Effector CD8-positive, alpha-beta T cell (primary cell): Measurements from ENCODE around the gene KRTAP6-1.

Experiments used
- DNase-seq: peaks from one replicate; lab custom pipeline; 2025; lab: John Stamatoyannopoulos, UW
- total RNA-seq, 4 experiments: gene quantifications; one replicate each; lab custom pipeline; 2026; lab: John Stamatoyannopoulos, UW

Gene KRTAP6-1
- 0 reads per million in 4 experiments for total RNA-seq

GRCh38 chr21:30613836-30614235, at the start of gene KRTAP6-1:
Gene KRTAP6-1 (minus strand): TSS chr21:30613930. CDS start chr21:30613904, 26 bp downstream.
- DNase-seq: no peak

DNA sequence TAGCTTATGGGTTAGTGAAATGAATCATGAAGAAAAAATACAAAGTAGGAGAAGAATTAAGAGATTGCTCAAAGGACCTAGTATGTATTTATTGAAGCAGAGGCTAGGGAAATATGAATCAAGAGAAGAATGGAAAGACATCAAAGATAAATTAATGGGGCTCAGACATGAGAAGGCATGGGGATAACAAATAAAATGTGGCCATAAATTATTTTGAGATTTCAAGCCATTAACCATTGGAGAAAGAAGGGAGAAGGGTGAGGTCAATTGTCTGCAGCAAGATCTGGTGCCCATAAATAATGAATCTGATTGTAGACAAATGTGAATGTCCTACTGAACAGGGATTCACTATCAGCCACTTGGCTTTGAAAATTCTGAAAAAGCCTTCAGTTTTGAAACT, 39.2 kb upstream of the KRTAP6-1 start:
- no peak for DNase-seq

DNA sequence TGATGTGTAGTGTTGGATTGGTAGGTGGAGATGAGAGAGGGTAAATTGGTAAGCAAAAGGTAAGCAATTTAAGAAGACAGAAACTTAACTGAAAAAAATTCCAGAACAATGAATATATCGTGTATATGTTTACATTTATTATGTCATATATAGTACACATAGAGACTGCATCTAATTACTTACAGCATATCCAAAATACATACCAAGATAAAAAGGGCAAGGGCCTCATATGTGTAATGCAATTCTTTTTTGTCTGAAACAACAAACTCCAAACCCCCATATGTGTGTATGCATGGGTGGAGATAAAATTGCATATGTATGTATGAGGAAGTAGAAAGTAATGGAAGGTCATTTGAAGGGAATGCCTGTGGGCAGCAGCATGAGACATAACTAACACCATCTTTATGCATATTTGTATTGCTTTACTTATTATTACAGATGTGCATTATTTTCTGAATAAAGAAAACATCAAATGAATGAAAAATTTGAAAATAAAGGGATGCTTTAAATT, 33.2 kb upstream of the KRTAP6-1 start:
- DNase-seq: no peak

- no peak for DNase-seq
Observed at GRCh38 chr21:30642564-30642963, 28.8 kb upstream of the KRTAP6-1 start, which contains the start of gene KRTAP20-3. Gene KRTAP20-3 (plus strand): TSS chr21:30642864.

GRCh38 chr21:30638686-30639085, 25.0 kb upstream of the KRTAP6-1 start:
- no peak for DNase-seq

GRCh38 chr21:30634906-30635305, 21.2 kb upstream of the KRTAP6-1 start, which contains the start of gene KRTAP20-2:
Gene KRTAP20-2 (plus strand): TSS chr21:30635206. CDS start chr21:30635264, 58 bp downstream.
- DNase-seq: no peak

- DNase-seq: no peak
Observed at GRCh38 chr21:30629200-30629599, 15.5 kb upstream of the KRTAP6-1 start.

DNA sequence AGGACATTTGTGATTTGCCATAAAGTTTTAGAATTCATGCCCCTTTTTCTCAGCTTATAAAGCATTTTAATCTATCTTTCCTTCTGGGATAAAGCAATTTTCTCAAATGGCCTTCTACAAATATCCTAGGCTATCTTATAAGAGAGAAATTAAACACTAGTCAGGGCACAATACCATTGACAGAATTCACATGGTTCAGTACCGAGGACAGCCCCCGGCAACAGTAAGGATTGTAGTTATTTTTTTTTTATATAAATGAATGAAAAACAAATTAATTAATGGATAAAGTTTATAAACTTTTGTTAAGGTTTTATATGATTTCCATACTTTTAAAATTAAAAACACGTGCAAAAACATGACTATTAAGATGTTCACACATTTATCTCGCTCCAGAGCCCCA, 14.4 kb upstream of the KRTAP6-1 start:
- DNase-seq: no peak

- no peak for DNase-seq
Observed at GRCh38 chr21:30625449-30626165, 11.9 kb upstream of the KRTAP6-1 start.

DNA sequence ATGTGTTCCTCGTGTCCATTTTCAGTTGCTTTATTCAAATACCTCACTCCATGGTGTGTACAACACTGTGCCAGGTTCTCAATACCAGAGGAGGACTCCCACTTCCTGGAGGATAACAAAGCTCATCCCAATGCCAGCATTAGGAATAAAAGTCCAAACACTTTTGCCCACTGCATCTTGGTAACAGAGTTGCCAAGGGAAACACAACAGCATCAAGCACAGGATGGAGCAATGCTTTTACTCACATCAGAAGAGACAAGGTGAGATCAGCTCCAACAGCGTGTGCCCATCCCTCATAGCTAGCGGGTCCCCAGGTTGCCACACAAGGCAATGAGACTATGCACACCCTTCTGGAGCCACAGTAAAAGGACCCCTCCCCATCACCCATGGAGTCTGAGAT, 9.6 kb upstream of the KRTAP6-1 start:
- no peak for DNase-seq

- DNase-seq: no peak
Observed at GRCh38 chr21:30620522-30620921, 6.8 kb upstream of the KRTAP6-1 start, which contains the start of gene KRTAP20-4. Gene KRTAP20-4 (plus strand): TSS chr21:30620627.

DNA sequence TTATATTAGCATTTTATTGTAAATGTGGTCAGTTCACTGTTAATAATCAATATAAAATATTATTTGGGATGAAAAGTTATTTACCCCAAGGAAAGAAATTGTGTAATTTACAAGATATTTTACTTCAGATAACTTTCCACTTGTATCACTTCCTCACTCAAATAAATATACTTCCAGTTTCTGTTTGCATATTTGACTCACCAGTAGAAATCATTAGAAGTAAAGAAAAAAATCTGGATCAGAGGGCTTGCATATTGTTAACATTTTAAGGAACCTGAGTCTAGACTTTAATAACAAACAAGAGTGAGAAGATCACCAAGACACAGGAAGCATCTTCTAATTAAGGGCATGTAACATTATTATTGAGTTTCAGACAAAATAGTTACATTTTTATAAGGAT, 6.3 kb upstream of the KRTAP6-1 start:
- DNase-seq: no peak

- no peak for DNase-seq
Observed at GRCh38 chr21:30616125-30616524, 2.4 kb upstream of the KRTAP6-1 start, which contains the start of gene KRTAP20-1. Gene KRTAP20-1 (plus strand): TSS chr21:30616425. CDS start chr21:30616455, 30 bp downstream.

- DNase-seq: no peak
Observed at GRCh38 chr21:30615199-30615598, 1.5 kb upstream of the KRTAP6-1 start.

- no peak for DNase-seq
Observed at GRCh38 chr21:30612132-30612531, 1.6 kb downstream of the KRTAP6-1 start.

- DNase-seq: no peak
Observed at GRCh38 chr21:30605968-30606367, 7.8 kb downstream of the KRTAP6-1 start.

DNA sequence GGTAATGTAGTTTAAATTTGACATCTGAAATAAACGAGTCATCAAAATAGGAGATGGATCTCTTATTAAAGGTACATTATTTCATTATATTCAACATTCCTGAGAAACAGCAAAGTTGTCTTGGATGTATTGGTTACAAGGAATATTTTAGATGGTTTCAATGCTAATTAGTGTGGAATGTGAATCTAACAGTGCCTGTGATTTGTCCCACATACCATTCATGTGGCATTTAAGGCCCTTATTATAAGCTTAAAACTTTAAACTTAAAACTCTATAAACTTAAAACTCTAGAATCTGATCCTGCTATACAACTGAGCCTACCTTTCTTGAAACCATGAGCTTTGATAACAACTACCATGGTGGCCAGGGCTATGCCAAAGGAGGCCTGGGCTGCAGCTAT, 12.9 kb downstream of the KRTAP6-1 start, which contains the start of gene KRTAP22-1:
TSS of gene KRTAP22-1 (plus strand) at position 301 of the 400 bp plus-strand sequence.
- no peak for DNase-seq

DNA sequence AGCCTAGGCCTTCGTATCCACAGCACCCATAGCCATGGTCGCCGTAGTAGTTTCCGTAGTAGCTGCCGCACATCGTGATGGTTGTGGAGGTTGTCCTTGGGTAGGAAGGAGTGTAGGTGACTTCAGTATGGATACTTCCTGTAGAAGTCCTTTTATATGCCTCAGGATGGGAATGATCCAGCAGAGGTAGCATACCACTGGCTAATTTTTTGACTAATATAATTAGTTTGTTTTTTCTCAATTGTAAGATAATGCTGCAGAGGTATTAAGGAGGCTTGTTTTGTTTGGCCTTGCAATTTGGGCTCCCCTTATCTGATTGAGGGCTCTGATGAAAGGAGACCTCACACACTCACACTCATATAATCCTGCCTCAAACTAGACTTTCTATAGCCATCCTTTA, 14.9 kb downstream of the KRTAP6-1 start, which contains the start of gene KRTAP6-2:
TSS of gene KRTAP6-2 (minus strand) at position 101 of the 400 bp plus-strand sequence. CDS start at position 73, 28 bp downstream.
- no peak for DNase-seq

DNA sequence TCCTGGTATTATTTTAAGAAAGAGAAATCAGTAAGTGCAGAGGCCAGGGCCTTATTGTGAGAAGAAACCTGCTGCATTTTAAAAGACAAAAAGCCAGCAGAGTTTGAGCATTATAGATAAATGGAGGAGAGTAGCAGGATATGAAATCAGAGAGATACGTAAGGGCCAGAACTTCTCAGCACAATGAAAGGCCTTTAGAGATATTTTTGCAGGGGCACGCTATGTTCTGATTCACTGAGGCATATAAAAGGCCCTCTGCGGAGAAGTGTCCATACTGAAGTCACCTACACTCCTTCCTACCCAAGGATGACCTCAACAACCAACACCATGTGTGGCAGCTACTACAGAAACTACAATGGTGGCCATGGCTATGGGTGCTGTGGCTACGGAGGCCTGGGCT, 21.6 kb downstream of the KRTAP6-1 start, which contains the start of gene KRTAP6-3:
TSS of gene KRTAP6-3 (plus strand) at position 301 of the 400 bp plus-strand sequence. CDS start at position 307, 6 bp downstream.
- no peak for DNase-seq

- no peak for DNase-seq
Observed at GRCh38 chr21:30590297-30590696, 23.4 kb downstream of the KRTAP6-1 start, which contains the start of gene KRTAP22-2. Gene KRTAP22-2 (minus strand): TSS chr21:30590397.

DNA sequence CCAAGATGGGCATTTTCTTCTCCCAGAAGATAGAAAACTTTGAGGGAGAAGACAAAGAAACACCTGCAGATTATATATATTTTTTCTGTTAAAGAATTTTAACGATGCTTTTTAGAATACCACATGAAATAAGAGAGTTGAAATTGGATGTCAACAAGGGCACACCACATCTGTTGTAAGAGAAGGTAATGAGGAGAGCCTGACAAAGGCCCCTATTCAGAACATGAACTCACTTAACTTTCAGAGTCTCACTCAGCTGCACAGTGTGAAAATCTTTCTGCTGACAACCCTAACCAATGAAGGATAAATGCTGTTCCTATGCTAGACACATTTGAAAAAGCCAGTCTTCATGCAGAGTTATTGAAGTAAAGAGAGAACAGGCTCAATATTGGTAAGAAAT, 30.9 kb downstream of the KRTAP6-1 start:
- no peak for DNase-seq

- DNase-seq: no peak
Observed at GRCh38 chr21:30580132-30580531, 33.6 kb downstream of the KRTAP6-1 start.

DNA sequence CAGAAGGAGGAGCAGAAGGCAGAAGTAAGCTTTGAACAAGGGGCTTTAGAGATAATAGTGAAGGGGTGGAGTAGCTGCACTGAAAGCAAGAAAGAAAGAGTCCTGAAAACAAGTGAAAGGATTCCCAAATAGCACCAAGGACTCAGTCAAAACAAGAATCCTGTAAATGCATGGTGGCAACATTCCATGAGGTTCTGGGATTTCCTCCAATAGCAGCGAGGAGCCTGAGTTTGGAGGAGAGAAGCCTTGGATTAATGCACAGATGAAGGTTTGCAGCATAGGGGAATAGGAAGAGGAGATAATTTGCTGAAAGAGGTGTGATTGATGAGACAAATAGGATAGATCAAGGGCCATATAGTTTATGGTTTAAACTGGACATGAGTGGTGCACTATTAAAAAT, 34.4 kb downstream of the KRTAP6-1 start:
- no peak for DNase-seq
